ENCODE data around the gene AMPD1. TPM values are rescaled to one million over a fixed set of nuclear protein-coding genes. Genes with fewer than 3 reads are reported as not detected.

Gene AMPD1
- total RNA-seq = not detected

DNA sequence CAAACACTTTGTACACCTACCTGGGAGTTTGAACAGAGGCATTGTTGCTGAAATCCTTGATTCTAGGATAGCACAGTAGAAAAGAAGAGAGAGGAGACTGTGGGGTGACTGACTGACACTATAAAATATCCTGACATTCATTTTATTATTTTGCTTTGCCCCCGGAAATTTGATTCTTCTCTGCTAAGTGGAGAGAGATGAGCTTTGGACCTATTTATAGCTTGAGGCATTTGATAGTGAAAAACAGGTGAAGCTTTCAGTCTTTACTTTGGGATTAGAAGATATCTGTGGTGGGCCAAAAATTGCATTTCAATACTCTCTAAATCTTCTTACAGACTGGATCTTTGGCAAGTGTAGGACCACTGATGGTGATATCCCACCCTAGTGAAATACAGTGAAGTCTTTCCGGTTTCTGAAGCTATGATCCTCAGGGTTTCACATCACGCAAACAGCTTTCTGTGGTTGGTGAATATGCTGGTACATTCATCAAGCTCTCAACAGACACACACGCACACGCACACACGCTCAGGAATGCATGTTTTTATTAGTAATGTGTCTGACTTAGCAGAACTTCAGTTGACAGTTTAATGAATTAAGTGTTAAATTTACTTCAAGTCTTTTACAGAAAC, at the start of gene AMPD1:
Gene AMPD1, minus strand, starts transcription at position 117 of the 629 bp plus-strand sequence. Its CDS starts 75 bp downstream, at position 42.
- FAIRE-seq = no peak

DNA sequence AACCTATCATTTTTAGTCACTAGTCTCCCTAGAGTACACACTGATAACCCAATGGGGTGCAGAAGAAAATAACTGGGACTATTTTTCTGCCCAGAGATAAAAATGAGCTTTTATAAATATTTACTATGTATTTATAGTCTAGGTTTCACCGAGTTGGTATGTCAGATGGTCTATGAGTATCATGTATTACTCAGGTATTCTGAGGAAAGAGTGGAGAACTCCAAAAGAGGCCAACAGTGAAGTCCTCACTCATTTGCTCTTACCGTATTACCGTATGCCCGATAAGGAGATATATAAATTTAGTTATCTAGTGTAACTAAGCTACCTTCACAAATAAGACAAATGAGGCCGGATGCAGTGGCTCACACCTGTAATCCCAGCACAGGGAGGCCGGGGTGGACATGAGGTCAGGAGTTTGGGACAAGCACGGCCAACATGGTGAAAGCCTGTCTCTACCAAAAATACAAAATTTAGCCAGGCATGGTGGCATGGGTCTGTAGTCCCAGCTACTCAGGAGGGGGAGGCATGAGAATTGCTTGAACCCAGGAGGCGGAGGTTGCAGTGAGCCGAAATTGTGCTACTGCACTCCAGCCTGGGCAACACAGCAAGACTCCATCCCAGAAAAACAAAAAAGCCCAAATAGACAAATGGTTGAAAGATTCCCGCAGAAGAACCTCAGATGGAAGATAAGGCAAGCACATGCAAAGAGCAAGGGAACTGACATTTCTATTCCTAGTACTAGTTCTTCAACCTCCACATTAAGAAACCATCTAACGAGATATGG, 46.8 kb upstream of the AMPD1 start:
- DNase-seq (ENCODE audit: low spot score in 2 of 2) (no peak), FAIRE-seq (no peak)

More for the DNA sequence above, at the start of gene AMPD1:
- DNase-seq (ENCODE audit: low spot score in 2 of 2) = no peak

DNA sequence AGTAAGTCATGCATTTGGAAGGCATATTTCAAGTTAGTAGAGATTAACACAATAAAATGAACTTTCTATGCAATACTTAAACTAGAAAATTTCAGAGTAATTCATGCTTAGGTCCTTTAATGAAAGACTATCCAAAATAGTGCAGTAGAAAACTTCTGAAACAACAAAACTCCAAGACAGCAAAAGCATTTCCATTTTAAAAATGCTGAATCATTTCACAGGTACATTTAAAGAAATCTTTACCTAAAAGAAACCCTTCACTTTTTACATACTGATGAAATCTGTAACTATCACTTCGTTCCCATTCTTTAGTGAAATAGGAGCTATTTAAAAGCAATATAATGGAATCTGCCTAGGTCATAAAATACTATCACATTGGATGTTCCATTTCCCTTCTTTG, 45.0 kb upstream of the AMPD1 start:
- FAIRE-seq (no peak), DNase-seq (ENCODE audit: low spot score in 2 of 2) (no peak)

DNA sequence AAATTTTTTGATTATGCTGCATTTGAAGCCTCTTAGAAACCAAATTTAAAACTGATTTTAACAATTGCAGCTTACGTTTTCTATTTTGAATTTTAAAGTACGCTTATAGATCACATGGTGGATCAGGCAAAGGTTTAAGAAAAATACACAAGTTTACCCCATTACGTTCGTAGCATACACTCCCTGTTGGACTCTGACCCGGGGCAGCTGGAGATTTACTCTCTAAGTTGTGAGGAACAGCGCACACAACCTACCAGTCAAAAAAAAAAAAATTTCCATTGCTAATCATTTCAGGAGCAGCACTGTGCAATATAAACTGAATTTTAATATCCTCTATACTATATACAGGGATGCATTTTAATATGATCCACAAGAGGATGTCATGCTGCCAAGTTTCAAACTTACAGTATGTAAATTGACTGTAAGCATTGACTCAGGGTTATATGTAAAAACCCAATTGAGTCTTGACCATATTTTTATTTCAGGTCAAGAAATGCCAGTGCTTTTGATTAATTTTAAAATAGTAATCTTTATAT, 42.0 kb upstream of the AMPD1 start:
- FAIRE-seq = no peak
- DNase-seq (ENCODE audit: low spot score in 2 of 2) = no peak

DNA sequence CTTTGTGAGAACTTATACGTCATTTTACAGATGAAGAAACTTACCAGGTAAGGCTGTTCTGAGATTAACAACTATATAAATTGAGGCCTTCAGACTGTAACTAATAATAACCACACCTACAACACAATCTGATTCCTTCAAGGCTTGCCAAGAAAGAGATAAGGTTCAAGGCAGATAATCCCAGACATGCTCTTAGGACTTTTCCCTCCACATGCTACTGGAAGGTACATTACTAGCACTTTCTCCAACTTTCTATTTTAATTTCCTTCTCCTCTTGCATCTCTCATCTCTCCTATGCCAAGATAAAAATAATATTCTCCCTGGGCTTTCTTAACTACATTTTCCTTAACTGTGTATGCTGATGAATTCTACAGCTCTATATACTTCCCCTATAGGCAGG, 40.1 kb upstream of the AMPD1 start:
- DNase-seq (ENCODE audit: low spot score in 2 of 2) (no peak), FAIRE-seq (no peak)

DNA sequence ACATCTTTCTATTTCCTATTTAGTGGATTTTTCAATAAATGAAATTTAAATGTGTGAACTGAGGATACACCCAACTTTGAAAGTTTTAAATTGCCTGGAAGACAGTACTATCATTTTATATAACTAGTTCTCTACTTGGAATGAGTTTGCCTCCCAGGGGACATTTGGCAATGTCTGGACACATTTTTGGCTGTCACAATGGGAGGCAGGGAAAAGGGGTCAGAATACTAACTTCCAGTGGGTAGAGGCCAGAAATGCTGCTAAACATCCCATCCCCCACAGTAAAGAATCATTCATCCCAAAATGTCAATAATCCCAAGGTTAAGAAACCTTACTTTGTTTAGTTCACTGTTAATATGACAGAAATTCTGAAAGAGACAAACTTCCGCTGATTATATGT, 34.4 kb upstream of the AMPD1 start:
- DNase-seq (ENCODE audit: low spot score in 2 of 2) (no peak), FAIRE-seq (no peak)

DNA sequence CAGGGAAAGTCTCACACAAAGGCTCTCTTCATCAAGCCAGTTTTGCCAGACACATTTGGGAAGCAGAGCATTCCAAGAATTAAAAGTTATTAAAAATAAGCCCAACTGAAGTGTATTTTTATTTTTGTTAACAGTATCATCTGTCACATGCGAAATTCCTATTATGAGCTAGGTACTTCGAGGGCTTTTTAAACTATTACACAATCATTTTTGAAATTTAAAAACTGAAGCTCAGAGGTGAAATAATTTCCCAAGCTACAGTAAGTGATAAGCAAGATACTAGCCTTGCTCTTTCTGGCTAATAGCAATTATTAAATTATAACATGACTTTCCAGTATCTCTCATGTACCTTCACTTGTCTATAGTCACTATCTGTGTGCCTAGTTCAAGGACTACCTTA, 33.2 kb upstream of the AMPD1 start:
- FAIRE-seq (no peak), DNase-seq (ENCODE audit: low spot score in 2 of 2) (no peak)

DNA sequence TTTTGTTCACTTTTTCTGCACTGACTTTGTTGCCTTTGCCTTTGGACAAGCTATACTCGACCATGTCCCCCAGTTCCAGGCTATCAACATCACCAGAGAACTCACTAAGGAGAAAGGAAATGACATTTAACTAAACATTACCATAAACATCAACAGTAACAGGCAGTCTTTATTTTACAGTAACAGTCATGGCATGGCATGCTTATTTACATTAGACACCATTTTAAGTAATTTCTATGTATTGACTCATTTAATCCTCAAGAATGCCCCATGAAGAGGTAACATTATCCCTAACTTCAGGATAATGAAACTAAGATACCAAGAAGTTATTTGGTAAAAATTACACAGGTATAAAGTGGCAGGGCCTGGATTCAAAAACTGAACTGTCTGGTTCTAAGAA, 29.9 kb upstream of the AMPD1 start:
- FAIRE-seq = no peak
- DNase-seq (ENCODE audit: low spot score in 2 of 2) = no peak

DNA sequence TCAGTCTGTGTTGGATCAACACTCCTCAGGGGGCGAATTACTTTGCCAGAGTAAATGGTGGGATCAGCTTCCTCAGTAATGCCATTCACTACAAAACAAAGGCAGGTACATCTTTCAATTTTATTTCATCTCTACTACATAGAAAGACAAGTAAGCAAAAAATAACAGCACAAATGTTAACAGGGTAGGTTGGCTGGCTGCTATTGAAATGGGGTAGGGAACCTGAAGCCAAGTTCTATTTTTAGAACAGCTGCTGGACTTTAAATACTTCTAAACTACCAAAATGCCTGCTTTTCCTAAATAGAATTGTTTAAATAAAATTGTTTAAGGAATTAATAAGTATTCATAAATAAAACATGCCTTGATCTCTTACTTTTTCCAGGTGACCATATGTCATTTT, 28.6 kb upstream of the AMPD1 start:
- DNase-seq (ENCODE audit: low spot score in 2 of 2) (peak in 1 of 2 donors; percentile 9), FAIRE-seq (no peak)

DNA sequence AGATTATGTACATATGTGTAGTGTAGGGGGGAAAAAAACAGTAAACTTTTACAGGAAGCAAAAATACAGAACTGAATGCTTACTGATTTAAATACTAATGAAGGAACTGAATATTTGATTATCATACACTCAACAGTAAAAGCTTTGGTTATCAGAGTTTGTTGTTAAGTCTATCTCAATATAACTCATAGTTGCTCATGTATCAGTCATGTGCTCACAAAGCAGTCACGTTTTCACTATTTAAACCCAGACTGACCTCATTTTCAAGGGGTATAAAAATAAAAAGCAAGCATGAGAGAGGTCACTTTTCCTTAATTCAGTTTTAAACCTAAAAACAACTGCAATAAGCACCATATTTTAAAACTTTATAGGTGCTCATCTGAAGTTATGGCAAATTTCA, 28.1 kb upstream of the AMPD1 start:
- FAIRE-seq (no peak), DNase-seq (ENCODE audit: low spot score in 2 of 2) (no peak)

DNA sequence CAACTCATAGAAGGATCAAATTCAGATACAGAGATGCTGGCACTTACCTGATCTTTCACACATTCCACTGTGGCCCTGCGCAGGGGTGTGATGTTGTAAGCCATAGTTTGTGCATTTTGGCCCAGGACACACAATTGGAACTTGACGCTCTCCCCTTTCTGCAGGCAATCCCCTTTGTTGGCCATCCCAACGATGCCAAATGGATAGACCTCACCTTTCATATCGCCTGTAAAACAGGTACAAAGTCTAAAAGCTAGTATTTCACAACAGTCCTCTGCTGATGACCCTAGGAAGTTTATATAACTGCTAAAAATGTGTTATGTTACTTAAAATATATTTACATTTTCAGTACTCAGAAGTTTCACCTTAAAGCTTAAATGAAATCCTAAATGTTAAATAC, 25.1 kb upstream of the AMPD1 start:
- DNase-seq (ENCODE audit: low spot score in 2 of 2) = no peak
- no peak for FAIRE-seq

DNA sequence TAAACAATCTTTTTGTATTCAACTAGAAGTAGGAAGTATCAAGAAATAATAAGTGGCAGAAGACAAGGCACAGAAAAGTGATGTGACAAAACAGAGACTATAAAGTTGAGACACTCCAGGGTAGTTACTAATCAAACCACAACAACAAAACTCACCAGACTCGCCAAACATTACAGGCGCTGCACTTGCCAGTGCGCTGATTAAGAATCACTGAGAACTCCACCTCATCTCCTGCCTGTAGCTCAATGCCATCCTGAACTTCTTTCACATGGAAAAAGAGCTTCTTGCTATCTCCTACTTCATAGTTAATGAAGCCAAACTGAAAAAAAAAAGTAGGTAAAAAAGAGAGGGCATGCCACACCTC, 24.1 kb upstream of the AMPD1 start:
- FAIRE-seq = no peak
- DNase-seq (ENCODE audit: low spot score in 2 of 2) = no peak

DNA sequence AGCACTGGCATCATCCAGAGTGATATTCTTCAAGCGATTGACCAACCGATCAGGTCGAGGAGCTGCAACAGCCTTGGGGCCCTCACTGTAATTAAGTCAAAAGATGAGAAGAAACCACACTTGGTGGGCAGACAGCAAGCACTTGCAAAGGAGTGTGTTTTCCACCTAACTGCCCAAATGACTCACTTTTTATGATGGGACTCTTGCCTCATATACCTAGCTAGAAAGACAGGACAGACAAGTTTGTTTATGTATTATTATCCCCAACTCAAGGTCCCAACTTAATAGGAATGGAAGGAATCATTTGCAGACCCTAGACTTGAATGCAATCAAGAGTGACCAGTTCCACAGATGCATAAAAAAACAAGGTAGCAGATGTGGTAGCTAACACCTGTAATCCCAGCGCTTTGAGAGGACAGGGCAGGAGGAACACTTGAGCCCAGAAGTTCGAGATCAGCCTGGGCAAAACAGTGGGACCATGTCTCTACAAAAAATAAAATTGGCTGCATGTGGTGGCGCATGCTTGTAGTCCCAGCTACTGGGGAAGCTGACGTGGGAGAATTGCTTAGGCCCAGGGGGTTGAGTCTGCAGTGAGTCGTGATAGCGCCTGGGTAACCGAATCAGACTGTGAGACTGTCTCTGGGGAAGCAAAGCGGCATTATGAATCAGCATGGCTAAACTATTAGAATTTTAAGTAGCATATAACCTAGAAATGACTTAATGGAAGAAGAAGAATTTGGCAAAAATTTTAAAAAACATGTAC, 23.5 kb upstream of the AMPD1 start:
- no peak for DNase-seq (ENCODE audit: low spot score in 2 of 2)
- FAIRE-seq = no peak

DNA sequence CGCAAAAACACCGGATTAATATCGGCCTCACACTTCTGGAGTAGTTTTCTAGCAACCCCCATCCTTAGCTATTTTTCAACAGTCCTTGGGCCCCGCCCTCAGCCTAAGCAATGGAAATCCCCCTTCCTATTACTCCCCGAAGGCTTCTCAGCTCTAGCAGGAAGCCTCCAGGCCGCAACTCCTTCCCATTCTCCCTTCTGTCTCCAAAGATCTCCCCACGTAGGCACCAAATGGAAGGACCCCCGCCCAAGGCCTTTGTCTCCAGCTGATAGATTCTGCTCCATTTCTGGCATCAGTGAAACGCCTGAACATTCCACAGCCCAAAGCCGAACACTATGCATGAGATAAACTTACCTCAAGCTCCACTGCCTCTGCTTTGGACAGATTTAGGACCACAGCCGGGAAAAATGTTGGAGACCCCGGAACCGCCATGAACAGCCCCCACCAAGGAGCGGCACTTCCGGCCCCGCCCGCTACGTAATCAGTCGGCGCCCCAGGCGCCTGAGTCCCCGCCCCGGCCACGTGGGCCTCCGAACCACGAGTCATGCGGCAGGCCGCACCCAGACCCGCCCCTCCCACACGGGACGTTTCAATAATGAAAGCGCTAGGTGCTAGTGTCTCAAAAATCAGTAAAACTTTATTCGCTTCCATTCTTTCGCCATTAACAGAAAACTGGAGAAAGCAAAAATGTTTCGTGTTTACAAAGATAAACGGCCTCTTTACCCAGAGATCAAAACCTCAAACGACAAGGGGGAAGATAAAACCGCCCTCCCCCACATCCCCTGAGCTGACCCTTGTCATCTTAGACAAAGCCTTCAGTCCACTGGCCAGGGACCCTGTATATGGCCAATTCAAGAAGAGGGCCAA, 21.2 kb upstream of the AMPD1 start, which contains the start of gene NRAS:
Gene NRAS, minus strand, starts transcription at position 468 of the 867 bp plus-strand sequence. CDS start 611 bp downstream, outside the sequence.
- no peak for FAIRE-seq

DNA sequence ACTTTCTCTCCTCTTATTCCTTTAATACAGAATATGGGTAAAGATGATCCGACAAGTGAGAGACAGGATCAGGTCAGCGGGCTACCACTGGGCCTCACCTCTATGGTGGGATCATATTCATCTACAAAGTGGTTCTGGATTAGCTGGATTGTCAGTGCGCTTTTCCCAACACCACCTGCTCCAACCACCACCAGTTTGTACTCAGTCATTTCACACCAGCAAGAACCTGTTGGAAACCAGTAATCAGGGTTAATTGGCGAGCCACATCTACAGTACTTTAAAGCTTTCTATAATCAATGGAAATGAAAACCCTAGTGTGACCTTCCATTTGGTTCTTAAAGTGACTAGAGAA, 20.6 kb upstream of the AMPD1 start:
- DNase-seq (ENCODE audit: low spot score in 2 of 2) (no peak), FAIRE-seq (no peak)

More for the DNA sequence above, 21.2 kb upstream of the AMPD1 start, which contains the start of gene NRAS:
- peak; percentile 78 to 88 for DNase-seq (ENCODE audit: low spot score in 2 of 2)

DNA sequence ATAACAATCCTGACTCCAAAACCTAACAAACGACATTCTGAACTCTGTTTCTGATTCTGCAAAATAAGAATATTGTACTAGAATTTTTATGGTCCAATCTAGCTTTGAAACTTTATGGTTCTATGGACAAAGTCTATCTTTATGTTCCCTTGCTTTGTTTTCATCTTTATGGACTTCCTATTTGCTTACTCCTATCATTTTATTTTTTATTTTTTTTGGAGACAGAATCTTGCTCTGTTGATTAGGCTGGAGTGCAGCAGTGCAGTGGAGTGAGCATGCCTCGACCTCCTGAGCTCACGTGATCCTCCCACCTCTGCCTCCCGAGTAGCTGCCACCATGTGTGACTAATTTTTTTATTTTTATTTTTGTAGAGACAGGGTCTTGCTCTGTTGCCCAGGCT, 17.6 kb upstream of the AMPD1 start:
- no peak for FAIRE-seq
- no peak for DNase-seq (ENCODE audit: low spot score in 2 of 2)

DNA sequence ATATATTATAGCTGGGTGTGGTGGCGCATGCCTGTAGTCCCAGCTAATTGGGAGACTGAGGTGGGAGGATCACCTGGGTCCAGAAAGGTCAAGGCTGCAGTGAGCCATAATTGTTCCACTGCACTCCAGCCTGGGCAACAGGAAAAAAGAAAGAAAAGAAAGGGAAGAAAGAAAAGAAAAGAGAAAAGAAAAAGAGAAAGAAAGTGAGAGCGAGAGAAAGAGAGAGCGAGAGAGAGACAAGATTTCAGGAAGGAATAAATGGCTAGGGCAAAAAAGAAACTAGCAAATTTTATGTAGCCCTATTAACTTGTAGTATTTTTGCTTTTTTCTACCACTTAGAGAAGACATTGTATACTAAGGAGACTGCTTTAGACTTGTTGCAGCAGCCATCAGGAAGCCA, 15.0 kb upstream of the AMPD1 start:
- FAIRE-seq = no peak

DNA sequence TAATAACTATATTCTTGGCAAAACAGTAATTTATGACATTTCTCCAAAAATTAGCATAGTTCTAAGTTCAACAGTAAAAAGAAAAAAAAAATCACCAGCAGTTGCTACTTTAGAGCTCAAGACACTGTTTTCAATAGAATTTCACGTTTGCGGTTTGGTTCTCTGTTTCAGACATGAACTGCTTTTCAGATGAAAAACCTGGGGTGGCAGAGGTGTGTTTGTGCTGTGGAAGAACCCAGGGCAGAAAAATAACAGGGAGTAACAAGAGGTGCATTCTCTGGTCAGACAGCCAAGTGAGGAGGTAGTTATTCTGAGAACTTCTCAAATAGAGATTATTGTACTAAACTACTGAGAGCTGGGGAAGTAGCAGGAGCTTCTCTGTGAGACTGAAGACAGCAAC, 12.3 kb upstream of the AMPD1 start:
- DNase-seq (ENCODE audit: low spot score in 2 of 2) (no peak), FAIRE-seq (no peak)

More for the DNA sequence above, 15.0 kb upstream of the AMPD1 start:
- no peak for DNase-seq (ENCODE audit: low spot score in 2 of 2)

DNA sequence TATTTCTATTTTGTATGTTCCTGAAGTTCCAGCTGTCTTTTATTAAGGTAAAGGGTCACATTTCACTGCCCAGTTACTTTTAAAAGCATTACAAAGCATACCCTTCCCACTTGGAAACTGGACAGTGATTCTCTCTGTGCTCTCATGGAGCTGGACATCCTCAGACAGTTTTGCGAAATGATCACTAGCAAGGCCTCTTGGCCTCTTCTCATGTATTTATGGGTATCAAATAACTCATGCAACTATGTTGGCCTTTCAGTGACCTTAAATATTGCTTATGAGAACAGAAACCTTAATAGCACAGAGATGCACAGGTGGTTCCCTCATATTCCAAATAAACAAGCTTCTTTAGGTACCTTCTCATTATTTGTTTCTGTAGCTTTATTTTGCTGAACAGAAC, 7.9 kb upstream of the AMPD1 start:
- FAIRE-seq (no peak), DNase-seq (ENCODE audit: low spot score in 2 of 2) (no peak)

DNA sequence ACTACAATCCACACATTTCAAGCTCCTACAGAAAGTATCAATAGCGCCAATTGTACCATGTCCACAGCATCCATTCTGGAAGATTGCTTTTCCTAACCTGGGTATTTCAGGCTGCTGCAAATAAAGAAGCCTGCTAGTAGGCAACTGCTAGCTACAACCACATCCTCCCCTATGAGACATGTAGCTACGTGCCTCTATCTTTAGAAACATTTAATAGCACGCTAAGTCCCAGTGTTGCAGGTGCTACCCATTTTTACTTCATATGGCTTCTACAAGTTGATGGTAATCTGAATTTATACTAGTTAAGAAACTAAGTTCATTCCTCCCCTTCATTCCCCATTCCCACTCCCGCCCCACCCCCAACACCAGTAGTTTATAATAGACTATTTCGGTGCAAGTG, 7.4 kb upstream of the AMPD1 start:
- FAIRE-seq (no peak), DNase-seq (ENCODE audit: low spot score in 2 of 2) (no peak)

Measured in frontal cortex (tissue), 4 donors.